IPS-11a (cell line): Measurements from ENCODE around the gene ZBTB45.
"Not testable (repeated sequence)": the region's sequence is repeated elsewhere in the genome, so short reads cannot be mapped to it uniquely, and the experiment has no call there.

Experiments
- H3K4me3 ChIP-seq: one replicate; pipeline ENCODE4 v1.5.1; 2013; ENCODE audit warnings: low read depth, low read length, control low read depth

ZBTB45 gene

GRCh38 chr19:58477130-58477529 lies 42.5 kb downstream of the ZBTB45 start:
- no peak overlapping the region for H3K4me3 ChIP-seq

- H3K4me3 ChIP-seq, result peak overlapping the region; percentile 73
Measured at GRCh38 chr19:58476498-58477015, 43.1 kb downstream of the ZBTB45 start.

- peak within 1 kb of the TSS; percentile 73 for H3K4me3 ChIP-seq
Measured at GRCh38 chr19:58475714-58476497, 43.7 kb downstream of the ZBTB45 start, which contains the start of gene ZNF446. TSS of gene ZNF446 (plus strand) at chr19:58476352. CDS start at chr19:58477219, 867 bp downstream.

GRCh38 chr19:58474997-58475713 lies 44.5 kb downstream of the ZBTB45 start:
- peak overlapping the region; percentile 73 for H3K4me3 ChIP-seq

GRCh38 chr19:58474291-58474996 lies 45.2 kb downstream of the ZBTB45 start:
- H3K4me3 ChIP-seq, result no peak overlapping the region

GRCh38 chr19:58473775-58474174 lies 45.8 kb downstream of the ZBTB45 start:
- no peak overlapping the region for H3K4me3 ChIP-seq

GRCh38 chr19:58471736-58472135 lies 47.9 kb downstream of the ZBTB45 start:
- H3K4me3 ChIP-seq, result no peak overlapping the region

- H3K4me3 ChIP-seq, result not testable (repeated sequence)
Measured at GRCh38 chr19:58470837-58471543, 48.6 kb downstream of the ZBTB45 start.

GRCh38 chr19:58469241-58470013 lies 50.2 kb downstream of the ZBTB45 start:
- no peak overlapping the region for H3K4me3 ChIP-seq

GRCh38 chr19:58468216-58468839 lies 51.3 kb downstream of the ZBTB45 start:
- H3K4me3 ChIP-seq, result no peak overlapping the region

GRCh38 chr19:58466760-58467589 lies 52.6 kb downstream of the ZBTB45 start, which contains the start of gene ZNF324:
TSS of gene ZNF324 (plus strand) at chr19:58467080. CDS start at chr19:58469186, 2,106 bp downstream.
- H3K4me3 ChIP-seq, result peak within 1 kb of the TSS; percentile 81

- peak overlapping the region; percentile 25 for H3K4me3 ChIP-seq
Measured at GRCh38 chr19:58466089-58466759, 53.4 kb downstream of the ZBTB45 start.
